GM18498 (cell line): ENCODE measurements around the gene ITIH5.

Source experiments
- ATAC-seq: cut with Tn5 transposase; IDR thresholded peaks from one replicate; pipeline ENCODE4 v1.9.1; 2021; ENCODE audit warnings: mild to moderate bottlenecking, moderate library complexity; ENCODE audit not compliant: unreplicated experiment

ITIH5 gene

GRCh38 chr10:7551950-7552716 lies 114.6 kb downstream of the ITIH5 start:
- ATAC-seq: no peak

- ATAC-seq: no peak
Observed at GRCh38 chr10:7551289-7551688, 115.5 kb downstream of the ITIH5 start.

- ATAC-seq: no peak
Observed at GRCh38 chr10:7550013-7550412, 116.8 kb downstream of the ITIH5 start.

GRCh38 chr10:7547829-7548228 lies 118.9 kb downstream of the ITIH5 start:
- ATAC-seq: no peak

- no peak for ATAC-seq
Observed at GRCh38 chr10:7547206-7547605, 119.6 kb downstream of the ITIH5 start.

GRCh38 chr10:7546385-7546967 lies 120.3 kb downstream of the ITIH5 start:
- no peak for ATAC-seq

- no peak for ATAC-seq
Observed at GRCh38 chr10:7545792-7546191, 121.0 kb downstream of the ITIH5 start.

- no peak for ATAC-seq
Observed at GRCh38 chr10:7545261-7545660, 121.5 kb downstream of the ITIH5 start.

- no peak for ATAC-seq
Observed at GRCh38 chr10:7544203-7544602, 122.6 kb downstream of the ITIH5 start.

- no peak for ATAC-seq
Observed at GRCh38 chr10:7542189-7542914, 124.4 kb downstream of the ITIH5 start.

GRCh38 chr10:7541137-7542087 lies 125.4 kb downstream of the ITIH5 start:
- no peak for ATAC-seq

- ATAC-seq: no peak
Observed at GRCh38 chr10:7538970-7539654, 127.7 kb downstream of the ITIH5 start.

GRCh38 chr10:7537126-7537525 lies 129.6 kb downstream of the ITIH5 start:
- ATAC-seq: no peak

GRCh38 chr10:7534480-7534852 lies 132.3 kb downstream of the ITIH5 start:
- peak; percentile 91 for ATAC-seq

- peak; percentile 51 for ATAC-seq
Observed at GRCh38 chr10:7533657-7534479, 132.9 kb downstream of the ITIH5 start.

GRCh38 chr10:7532723-7533498 lies 133.9 kb downstream of the ITIH5 start:
- ATAC-seq: no peak

- ATAC-seq: no peak
Observed at GRCh38 chr10:7529638-7530037, 137.1 kb downstream of the ITIH5 start.

- ATAC-seq: no peak
Observed at GRCh38 chr10:7527468-7527867, 139.3 kb downstream of the ITIH5 start.

- ATAC-seq: no peak
Observed at GRCh38 chr10:7526017-7526400, 140.8 kb downstream of the ITIH5 start.
